OCI-LY3 (cell line): ENCODE data around the gene LILRB3.
"Not testable (repeated sequence)": the region's sequence is repeated elsewhere in the genome, so short reads cannot be mapped to it uniquely, and the experiment has no call there.

Experiments used
- EZH2phosphoT487 ChIP-seq: fragments of 200-600 bp; shearing (Covaris generic); IDR thresholded peaks from 2 replicates; pipeline ENCODE4 v1.6.1; 2018; ENCODE audit warnings: antibody characterized with exemption, mixed run types, low read depth
- TF ChIP-seq, protein P1 (sequence below): fragments of 200-600, 300-600 bp; sonication (generic); IDR thresholded peaks from 2 replicates; pipeline ENCODE4 v1.5.1; 2014; ENCODE audit warnings: antibody characterized with exemption, low read length, low read depth

DNA sequence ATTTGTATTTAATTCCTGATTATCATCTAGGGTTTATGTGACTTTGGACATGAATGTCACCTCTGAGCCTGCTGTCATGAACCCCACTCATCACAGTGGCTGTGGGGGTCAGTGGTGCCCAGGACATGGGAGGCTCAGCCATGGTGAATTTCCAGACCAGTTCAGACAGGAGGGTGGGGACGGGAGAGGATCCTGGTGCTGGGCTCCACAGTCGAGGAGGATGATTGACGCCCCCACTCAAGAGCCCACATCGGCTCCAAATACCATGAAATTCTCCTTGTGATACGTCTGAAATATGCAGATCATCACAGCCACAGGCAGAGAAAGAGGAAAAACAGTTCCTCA is 1.1 kb upstream of the LILRB3 start:
- TF ChIP-seq, protein P1, sequence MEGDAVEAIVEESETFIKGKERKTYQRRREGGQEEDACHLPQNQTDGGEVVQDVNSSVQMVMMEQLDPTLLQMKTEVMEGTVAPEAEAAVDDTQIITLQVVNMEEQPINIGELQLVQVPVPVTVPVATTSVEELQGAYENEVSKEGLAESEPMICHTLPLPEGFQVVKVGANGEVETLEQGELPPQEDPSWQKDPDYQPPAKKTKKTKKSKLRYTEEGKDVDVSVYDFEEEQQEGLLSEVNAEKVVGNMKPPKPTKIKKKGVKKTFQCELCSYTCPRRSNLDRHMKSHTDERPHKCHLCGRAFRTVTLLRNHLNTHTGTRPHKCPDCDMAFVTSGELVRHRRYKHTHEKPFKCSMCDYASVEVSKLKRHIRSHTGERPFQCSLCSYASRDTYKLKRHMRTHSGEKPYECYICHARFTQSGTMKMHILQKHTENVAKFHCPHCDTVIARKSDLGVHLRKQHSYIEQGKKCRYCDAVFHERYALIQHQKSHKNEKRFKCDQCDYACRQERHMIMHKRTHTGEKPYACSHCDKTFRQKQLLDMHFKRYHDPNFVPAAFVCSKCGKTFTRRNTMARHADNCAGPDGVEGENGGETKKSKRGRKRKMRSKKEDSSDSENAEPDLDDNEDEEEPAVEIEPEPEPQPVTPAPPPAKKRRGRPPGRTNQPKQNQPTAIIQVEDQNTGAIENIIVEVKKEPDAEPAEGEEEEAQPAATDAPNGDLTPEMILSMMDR: not testable (repeated sequence)
- not testable (repeated sequence) for TF ChIP-seq EZH2phosphoT487
